Osteoblast (primary cell): ENCODE measurements around the gene PACS1. TPM values are rescaled to one million over a fixed set of nuclear protein-coding genes. Genes with fewer than 3 reads are reported as not detected.
A peak's percentile ranks its signal among the peaks of the same experiment; 100 is the strongest.

Experiments used
- DNase-seq: peaks from one replicate; pipeline ENCODE4 v3.0.0; 2011; ENCODE audit warnings: low spot score, mixed read lengths; ENCODE audit not compliant: insufficient read length; ENCODE audit errors: missing footprints
- H2AFZ ChIP-seq: 2 replicates; pipeline ENCODE4 v1.6.0; 2011; ENCODE audit warnings: mild to moderate bottlenecking, low read length
- H3K27ac ChIP-seq: 2 replicates; pipeline ENCODE4 v1.5.1; 2011; ENCODE audit warnings: mild to moderate bottlenecking, low read depth, low read length, moderate library complexity
- H3K27me3 ChIP-seq: 2 replicates; pipeline ENCODE4 v1.6.0; 2012; ENCODE audit warnings: mild to moderate bottlenecking, control low read depth, inconsistent platforms, low read length, moderate library complexity; ENCODE audit not compliant: insufficient read depth
- H3K36me3 ChIP-seq: 2 replicates; pipeline ENCODE4 v1.5.1; 2011; ENCODE audit warnings: mild to moderate bottlenecking, low read length, control low read depth, moderate library complexity; ENCODE audit not compliant: insufficient read depth
- H3K4me1 ChIP-seq: 2 replicates; pipeline ENCODE4 v1.5.1; 2011; ENCODE audit warnings: mild to moderate bottlenecking, low read length, control low read depth, moderate library complexity; ENCODE audit not compliant: insufficient read depth
- H3K4me2 ChIP-seq: 2 replicates; pipeline ENCODE4 v1.6.0; 2011; ENCODE audit warnings: mild to moderate bottlenecking, low read length; ENCODE audit not compliant: insufficient read depth
- H3K4me3 ChIP-seq: fragments of 200-600 bp; sonication (generic); 3 replicates; pipeline ENCODE4 v1.5.1; 2012; ENCODE audit warnings: mild to moderate bottlenecking, low read length, inconsistent platforms; ENCODE audit not compliant: insufficient read depth
- H3K79me2 ChIP-seq: 2 replicates; pipeline ENCODE4 v1.6.0; 2012; ENCODE audit warnings: mild to moderate bottlenecking, low read length, control low read depth, inconsistent platforms; ENCODE audit not compliant: insufficient read depth
- H3K9me3 ChIP-seq: 2 replicates; pipeline ENCODE4 v1.5.1; 2011; ENCODE audit warnings: low read depth, low read length, control low read depth
- H4K20me1 ChIP-seq: 2 replicates; pipeline ENCODE4 v1.6.0; 2012; ENCODE audit warnings: mild to moderate bottlenecking, low read length, control low read depth; ENCODE audit not compliant: insufficient read depth
- CTCF ChIP-seq: IDR thresholded peaks from 2 replicates; pipeline ENCODE4 v1.5.1; 2011; ENCODE audit warnings: mild to moderate bottlenecking, low read depth, low read length, moderate library complexity; ENCODE audit errors: extremely low read depth
- total RNA-seq: library from RNA; depleted of rRNA; stranded (reverse); fragments of >200 nt; gene quantifications from 2 replicates; pipeline ENCODE4 v1.2.3, GENCODE V29; 2012

The PACS1 gene
- total RNA-seq, 1 donor = 38.0 TPM

DNA sequence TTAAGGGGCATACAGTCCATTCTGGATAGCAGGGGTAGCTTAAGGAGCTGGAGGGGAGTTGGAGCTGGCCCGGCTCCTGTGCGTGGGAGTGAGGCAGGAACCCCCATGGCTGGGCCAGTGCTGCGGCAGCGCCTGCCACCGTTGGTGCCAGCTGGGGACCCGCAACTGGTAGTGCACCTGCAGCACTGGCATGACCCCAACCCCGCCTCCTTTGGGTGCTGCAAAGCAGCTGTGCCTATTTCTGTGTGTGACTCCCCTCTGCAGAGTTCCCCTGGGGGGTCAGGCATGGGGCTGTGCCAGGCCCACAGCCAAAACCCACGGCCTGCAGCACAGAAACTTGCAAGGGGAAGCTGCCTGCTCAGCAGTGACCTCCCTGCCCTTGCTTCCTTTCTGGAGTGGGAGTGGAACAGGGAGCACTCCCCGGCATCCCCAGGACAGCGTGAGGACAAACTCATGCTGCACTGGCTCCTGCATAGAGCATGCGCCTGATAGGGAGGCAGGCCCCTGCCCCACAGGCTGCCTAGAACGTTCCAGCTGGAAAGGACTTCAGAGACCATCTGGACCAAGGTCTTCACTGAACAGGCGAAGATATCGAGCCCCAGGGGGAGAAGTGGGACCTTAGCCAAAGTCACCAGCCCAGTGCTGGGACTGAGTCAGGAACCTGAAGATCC is 172.2 kb downstream of the PACS1 start:
- H4K20me1 ChIP-seq = no peaks in the 10 kb centered on the region
- H3K4me2 ChIP-seq = no peak overlapping the region
- H3K27ac ChIP-seq = no peak overlapping the region
- H3K36me3 ChIP-seq = peaks cover 40% of the 10 kb centered on the region
- no peak overlapping the region for H2AFZ ChIP-seq
- no peaks in the 10 kb centered on the region for H3K9me3 ChIP-seq
- H3K4me3 ChIP-seq = no peak overlapping the region
- no peaks in the 10 kb centered on the region for H3K27me3 ChIP-seq
- no peaks in the 10 kb centered on the region for H3K4me1 ChIP-seq
- peak; percentile 73 for DNase-seq
- no peak for TF ChIP-seq CTCF
- H3K79me2 ChIP-seq = no peaks in the 10 kb centered on the region

GRCh38 chr11:66243782-66244535 is 173.9 kb downstream of the PACS1 start:
- Histone ChIP-seq H3K79me2 (no peaks in the 10 kb centered on the region), H2AFZ (no peak overlapping the region), H3K36me3 (peaks cover 42% of the 10 kb centered on the region), H3K4me3 (no peak overlapping the region), H3K4me1 (no peaks in the 10 kb centered on the region), H3K9me3 (no peaks in the 10 kb centered on the region), H4K20me1 (no peaks in the 10 kb centered on the region), H3K27ac (no peak overlapping the region), H3K4me2 (no peak overlapping the region), H3K27me3 (no peaks in the 10 kb centered on the region)
- peak; percentile 81 for DNase-seq
- no peak for TF ChIP-seq CTCF

- Histone ChIP-seq H3K4me1 (no peaks in the 10 kb centered on the region), H3K9me3 (no peaks in the 10 kb centered on the region), H4K20me1 (no peaks in the 10 kb centered on the region), H3K27me3 (no peaks in the 10 kb centered on the region), H3K79me2 (no peaks in the 10 kb centered on the region), H2AFZ (no peak overlapping the region), H3K4me3 (no peak overlapping the region), H3K36me3 (peaks cover 25% of the 10 kb centered on the region), H3K4me2 (no peak overlapping the region), H3K27ac (no peak overlapping the region)
- peak; percentile 26 for DNase-seq
- no peak for TF ChIP-seq CTCF
Observed at GRCh38 chr11:66247295-66247694, 177.2 kb downstream of the PACS1 start.

DNA sequence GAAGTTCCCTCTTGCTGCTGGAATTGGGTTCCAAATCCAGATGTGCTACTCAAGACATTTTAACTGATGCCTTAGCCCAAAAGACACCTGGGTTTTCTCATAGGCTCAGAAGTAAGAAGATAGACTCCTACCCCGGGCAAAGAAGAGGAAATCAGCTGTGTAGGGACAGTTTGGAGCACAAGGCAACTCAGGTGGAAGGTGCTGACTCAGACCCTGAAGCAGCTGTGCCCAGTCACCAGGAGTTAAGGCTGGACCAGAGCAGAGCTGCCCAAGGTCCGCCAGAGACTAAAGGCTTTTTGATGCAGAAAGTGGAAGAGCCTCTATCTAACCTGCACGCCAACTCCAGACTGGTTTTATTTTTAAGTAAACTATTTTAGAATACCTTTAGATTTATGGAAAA is 177.7 kb downstream of the PACS1 start:
- Histone ChIP-seq H3K4me1 (no peaks in the 10 kb centered on the region), H4K20me1 (no peaks in the 10 kb centered on the region), H3K27me3 (no peaks in the 10 kb centered on the region), H3K4me2 (no peak overlapping the region), H2AFZ (no peak overlapping the region), H3K4me3 (no peak overlapping the region), H3K27ac (no peak overlapping the region), H3K36me3 (peaks cover 20% of the 10 kb centered on the region), H3K79me2 (no peaks in the 10 kb centered on the region), H3K9me3 (no peaks in the 10 kb centered on the region)
- TF ChIP-seq CTCF = no peak
- peak; percentile 61 for DNase-seq
